Glutamatergic neuron (in vitro differentiated cells): ENCODE results near the gene ACBD3. TPM values are rescaled to one million over a fixed set of nuclear protein-coding genes. Genes with fewer than 3 reads are reported as not detected.

Experiments used
- DNase-seq: peaks from one replicate; pipeline ENCODE4 v3.0.0; 2022
- H3K27ac Mint-ChIP-seq: one replicate; pipeline ENCODE4 v1.8.0; 2020; ENCODE audit warnings: mild to moderate bottlenecking, mixed read lengths, inconsistent platforms; ENCODE audit not compliant: unreplicated experiment
- H3K27me3 Mint-ChIP-seq: one replicate; pipeline ENCODE4 v1.8.0; 2020; ENCODE audit warnings: mild to moderate bottlenecking, moderate library complexity, mixed read lengths, inconsistent platforms; ENCODE audit not compliant: unreplicated experiment
- H3K36me3 Mint-ChIP-seq: one replicate; pipeline ENCODE4 v1.8.0; 2020; ENCODE audit warnings: mild to moderate bottlenecking, mixed read lengths, inconsistent platforms; ENCODE audit not compliant: unreplicated experiment
- H3K4me1 Mint-ChIP-seq: one replicate; pipeline ENCODE4 v1.8.0; 2020; ENCODE audit warnings: mild to moderate bottlenecking, low read depth, mixed read lengths, inconsistent platforms; ENCODE audit not compliant: unreplicated experiment
- H3K4me3 Mint-ChIP-seq: one replicate; pipeline ENCODE4 v1.8.0; 2020; ENCODE audit warnings: mild to moderate bottlenecking, mixed read lengths, inconsistent platforms; ENCODE audit not compliant: unreplicated experiment
- H3K9me3 Mint-ChIP-seq: one replicate; pipeline ENCODE4 v1.8.0; 2020; ENCODE audit warnings: mild to moderate bottlenecking, moderate library complexity, mixed read lengths, inconsistent platforms; ENCODE audit not compliant: unreplicated experiment
- total RNA-seq: library from RNA; stranded (reverse); fragmentation: NEBNext Ultra II Directional; extraction: Animal tissue kit (Norgen Biotek cat#: 25700); gene quantifications from one replicate; pipeline ENCODE4 v1.2.1, GENCODE V29; 2021; ENCODE audit not compliant: unreplicated experiment
- TF ChIP-seq, protein P1 (sequence below): fragments of 200-600 bp; sonication (generic); IDR thresholded peaks from one replicate; pipeline ENCODE4 v1.5.0; 2021; ENCODE audit not compliant: partially characterized antibody, unreplicated experiment

Gene ACBD3
- total RNA-seq, 1 donor from 2014 or later: 33.7 TPM

DNA sequence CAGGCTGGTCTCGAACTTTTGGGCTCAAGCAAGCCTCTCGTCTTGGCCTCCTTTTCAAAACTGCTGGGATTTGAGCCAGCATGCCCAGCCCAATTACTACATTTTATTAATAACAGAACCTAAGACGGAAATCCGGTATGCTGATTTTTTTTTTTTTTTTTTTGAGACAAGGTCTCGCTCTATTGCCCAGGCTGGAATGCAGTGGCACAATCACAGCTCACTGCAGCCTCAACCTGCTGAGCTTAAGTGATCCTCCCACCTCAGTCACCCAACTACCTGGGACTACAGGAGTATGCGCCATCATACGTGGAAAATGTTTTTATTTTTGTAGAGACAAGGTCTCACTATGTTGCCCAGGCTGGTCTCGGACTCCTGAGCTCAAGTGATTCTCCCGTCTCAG, 20.2 kb downstream of the ACBD3 start:
- TF ChIP-seq, protein P1, sequence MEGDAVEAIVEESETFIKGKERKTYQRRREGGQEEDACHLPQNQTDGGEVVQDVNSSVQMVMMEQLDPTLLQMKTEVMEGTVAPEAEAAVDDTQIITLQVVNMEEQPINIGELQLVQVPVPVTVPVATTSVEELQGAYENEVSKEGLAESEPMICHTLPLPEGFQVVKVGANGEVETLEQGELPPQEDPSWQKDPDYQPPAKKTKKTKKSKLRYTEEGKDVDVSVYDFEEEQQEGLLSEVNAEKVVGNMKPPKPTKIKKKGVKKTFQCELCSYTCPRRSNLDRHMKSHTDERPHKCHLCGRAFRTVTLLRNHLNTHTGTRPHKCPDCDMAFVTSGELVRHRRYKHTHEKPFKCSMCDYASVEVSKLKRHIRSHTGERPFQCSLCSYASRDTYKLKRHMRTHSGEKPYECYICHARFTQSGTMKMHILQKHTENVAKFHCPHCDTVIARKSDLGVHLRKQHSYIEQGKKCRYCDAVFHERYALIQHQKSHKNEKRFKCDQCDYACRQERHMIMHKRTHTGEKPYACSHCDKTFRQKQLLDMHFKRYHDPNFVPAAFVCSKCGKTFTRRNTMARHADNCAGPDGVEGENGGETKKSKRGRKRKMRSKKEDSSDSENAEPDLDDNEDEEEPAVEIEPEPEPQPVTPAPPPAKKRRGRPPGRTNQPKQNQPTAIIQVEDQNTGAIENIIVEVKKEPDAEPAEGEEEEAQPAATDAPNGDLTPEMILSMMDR: no peak
- H3K36me3 Mint-ChIP-seq: no peaks in the 10 kb centered on the region
- peaks cover 4% of the 10 kb centered on the region for H3K4me1 Mint-ChIP-seq
- no peaks in the 10 kb centered on the region for H3K9me3 Mint-ChIP-seq
- no peak overlapping the region for H3K27ac Mint-ChIP-seq
- DNase-seq: no peak
- no peak overlapping the region for H3K4me3 Mint-ChIP-seq
- no peaks in the 10 kb centered on the region for H3K27me3 Mint-ChIP-seq

GRCh38 chr1:226164154-226164553, 22.4 kb downstream of the ACBD3 start:
- no peak for DNase-seq
- H3K9me3 Mint-ChIP-seq: no peaks in the 10 kb centered on the region
- no peaks in the 10 kb centered on the region for H3K36me3 Mint-ChIP-seq

GRCh38 chr1:226162898-226163297, 23.6 kb downstream of the ACBD3 start:
- Mint-ChIP-seq H3K4me1 (peaks cover 4% of the 10 kb centered on the region), H3K27ac (no peak overlapping the region), H3K36me3 (no peaks in the 10 kb centered on the region), H3K27me3 (no peaks in the 10 kb centered on the region), H3K4me3 (no peak overlapping the region), H3K9me3 (no peaks in the 10 kb centered on the region)
- no peak for DNase-seq
- TF ChIP-seq, protein P1: no peak

More at GRCh38 chr1:226164154-226164553, 22.4 kb downstream of the ACBD3 start:
- no peaks in the 10 kb centered on the region for H3K27me3 Mint-ChIP-seq
- peaks cover 4% of the 10 kb centered on the region for H3K4me1 Mint-ChIP-seq
- no peak overlapping the region for H3K4me3 Mint-ChIP-seq
- TF ChIP-seq, protein P1: no peak
- H3K27ac Mint-ChIP-seq: no peak overlapping the region

GRCh38 chr1:226158983-226159382, 27.6 kb downstream of the ACBD3 start:
- TF ChIP-seq, protein P1: no peak
- no peaks in the 10 kb centered on the region for H3K27me3 Mint-ChIP-seq
- no peak for DNase-seq
- no peaks in the 10 kb centered on the region for H3K36me3 Mint-ChIP-seq
- no peaks in the 10 kb centered on the region for H3K9me3 Mint-ChIP-seq
- no peak overlapping the region for H3K4me3 Mint-ChIP-seq
- H3K27ac Mint-ChIP-seq: no peak overlapping the region
- H3K4me1 Mint-ChIP-seq: no peaks in the 10 kb centered on the region

- Mint-ChIP-seq H3K36me3 (no peaks in the 10 kb centered on the region), H3K27ac (no peak overlapping the region), H3K9me3 (no peaks in the 10 kb centered on the region), H3K4me3 (no peak overlapping the region), H3K27me3 (no peaks in the 10 kb centered on the region), H3K4me1 (no peaks in the 10 kb centered on the region)
- TF ChIP-seq, protein P1: no peak
- DNase-seq: no peak
These were observed 28.1 kb downstream of the ACBD3 start for GRCh38 chr1:226158457-226158856.
